GM20000 (cell line): ENCODE measurements around the gene ELOVL6.

Experiments used
- DNase-seq: peaks from one replicate; pipeline ENCODE4 v3.0.0; 2012; ENCODE audit warnings: low spot score
- TF ChIP-seq, protein P1 (sequence below): IDR thresholded peaks from 2 replicates; pipeline ENCODE4 v1.5.1; 2012; ENCODE audit warnings: mild to moderate bottlenecking, control low read depth; ENCODE audit errors: extremely low read depth, missing control alignments

Gene ELOVL6

GRCh38 chr4:110108422-110108821, 90.0 kb downstream of the ELOVL6 start:
- no peak for DNase-seq
- TF ChIP-seq, protein P1, sequence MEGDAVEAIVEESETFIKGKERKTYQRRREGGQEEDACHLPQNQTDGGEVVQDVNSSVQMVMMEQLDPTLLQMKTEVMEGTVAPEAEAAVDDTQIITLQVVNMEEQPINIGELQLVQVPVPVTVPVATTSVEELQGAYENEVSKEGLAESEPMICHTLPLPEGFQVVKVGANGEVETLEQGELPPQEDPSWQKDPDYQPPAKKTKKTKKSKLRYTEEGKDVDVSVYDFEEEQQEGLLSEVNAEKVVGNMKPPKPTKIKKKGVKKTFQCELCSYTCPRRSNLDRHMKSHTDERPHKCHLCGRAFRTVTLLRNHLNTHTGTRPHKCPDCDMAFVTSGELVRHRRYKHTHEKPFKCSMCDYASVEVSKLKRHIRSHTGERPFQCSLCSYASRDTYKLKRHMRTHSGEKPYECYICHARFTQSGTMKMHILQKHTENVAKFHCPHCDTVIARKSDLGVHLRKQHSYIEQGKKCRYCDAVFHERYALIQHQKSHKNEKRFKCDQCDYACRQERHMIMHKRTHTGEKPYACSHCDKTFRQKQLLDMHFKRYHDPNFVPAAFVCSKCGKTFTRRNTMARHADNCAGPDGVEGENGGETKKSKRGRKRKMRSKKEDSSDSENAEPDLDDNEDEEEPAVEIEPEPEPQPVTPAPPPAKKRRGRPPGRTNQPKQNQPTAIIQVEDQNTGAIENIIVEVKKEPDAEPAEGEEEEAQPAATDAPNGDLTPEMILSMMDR, result no peak

DNA sequence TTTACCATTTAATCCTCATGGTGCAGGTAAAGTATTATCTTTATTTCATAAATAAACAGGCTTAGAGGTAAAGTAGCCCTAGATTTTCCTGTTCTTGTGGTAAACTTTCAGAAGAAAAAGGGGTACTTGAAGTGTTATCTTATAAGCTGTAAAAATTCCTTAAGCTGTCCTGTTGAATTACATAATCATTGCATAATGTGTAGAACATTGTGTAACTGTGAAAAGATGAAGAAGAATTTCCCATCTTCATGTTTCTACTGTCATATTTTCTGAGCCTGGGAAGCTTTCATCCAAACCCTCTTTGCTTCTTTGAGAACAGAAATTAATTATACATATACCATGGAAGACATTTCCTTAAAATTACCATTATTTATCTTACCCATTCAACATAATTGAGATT, 90.5 kb downstream of the ELOVL6 start:
- TF ChIP-seq, protein P1, result no peak
- DNase-seq, result no peak

- TF ChIP-seq, protein P1, result no peak
- DNase-seq, result peak; percentile 15
Measured at GRCh38 chr4:110106931-110107296, 91.5 kb downstream of the ELOVL6 start.

GRCh38 chr4:110104661-110105060, 93.8 kb downstream of the ELOVL6 start:
- TF ChIP-seq, protein P1, result no peak
- DNase-seq, result no peak

- DNase-seq, result no peak
- TF ChIP-seq, protein P1, result no peak
Measured at GRCh38 chr4:110099638-110100037, 98.8 kb downstream of the ELOVL6 start.

- no peak for DNase-seq
- TF ChIP-seq, protein P1, result no peak
Measured at GRCh38 chr4:110096405-110096804, 102.0 kb downstream of the ELOVL6 start.

DNA sequence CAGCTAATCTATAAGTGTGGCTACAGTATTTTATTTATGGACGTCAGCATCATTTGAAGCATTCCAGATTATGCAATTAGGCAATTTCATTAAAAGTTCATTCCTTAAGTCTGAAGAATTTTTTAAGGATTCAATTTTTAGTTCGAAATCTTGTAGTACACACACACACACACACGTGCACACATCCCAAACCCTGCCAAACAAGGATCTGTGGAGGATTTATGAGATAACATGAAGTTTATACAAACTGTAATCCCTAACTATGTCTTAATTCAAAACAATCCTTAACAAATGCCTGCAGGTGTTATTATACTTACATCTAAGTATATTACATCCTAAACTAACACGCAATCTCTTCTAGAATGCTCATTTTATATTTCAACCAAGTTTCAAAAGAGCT, 105.8 kb downstream of the ELOVL6 start:
- DNase-seq, result no peak
- TF ChIP-seq, protein P1, result no peak
